ENCODE data around the gene MAPK9. TPM values are rescaled to one million over a fixed set of nuclear protein-coding genes. Genes with fewer than 3 reads are reported as not detected.

MAPK9 gene
- total and polyA plus RNA-seq, 5 donors: 20.1 to 47.4 (median 45.1) TPM

GRCh38 chr5:180333661-180334060 is 41.8 kb upstream of the MAPK9 start:
- H3K4me3 ChIP-seq (ENCODE audit: low read length): no peak overlapping the region
- H3K27ac ChIP-seq (ENCODE audit: low read length): no peak overlapping the region
- H3K9me3 ChIP-seq (ENCODE audit: control insufficient read depth, low read length): no peaks in the 10 kb centered on the region
- peak in 1 of 3 donors; percentile 45 for DNase-seq
- intact Hi-C loops (cut with DNase I): no loop called here
- 68% methylated on average over 4 of the region's 4 CpGs for whole genome bisulfite sequencing
- no peaks in the 10 kb centered on the region for H3K27me3 ChIP-seq (ENCODE audit: control insufficient read depth, insufficient read depth)
- peak in 1 of 2 donors; percentile 30 for ATAC-seq
- H3K4me1 ChIP-seq (ENCODE audit: control insufficient read depth, insufficient read depth, low read length): no peaks in the 10 kb centered on the region

- H3K4me1 ChIP-seq (ENCODE audit: control insufficient read depth, insufficient read depth, low read length): no peaks in the 10 kb centered on the region
- no peaks in the 10 kb centered on the region for H3K9me3 ChIP-seq (ENCODE audit: control insufficient read depth, low read length)
- intact Hi-C loops (cut with DNase I): no loop called here
- no peak overlapping the region for H3K4me3 ChIP-seq (ENCODE audit: low read length)
- no peaks in the 10 kb centered on the region for H3K27me3 ChIP-seq (ENCODE audit: control insufficient read depth, insufficient read depth)
- DNase-seq (no peak), ATAC-seq (no peak)
- H3K27ac ChIP-seq (ENCODE audit: low read length): no peak overlapping the region
- WGBS: 91% methylated on average over 3 of the region's 3 CpGs
Observed at GRCh38 chr5:180332861-180333260, 41.0 kb upstream of the MAPK9 start.

GRCh38 chr5:180332051-180332517 is 40.2 kb upstream of the MAPK9 start:
- 23% methylated on average over 13 of the region's 13 CpGs for WGBS
- no peaks in the 10 kb centered on the region for H3K27me3 ChIP-seq (ENCODE audit: control insufficient read depth, insufficient read depth)
- no peaks in the 10 kb centered on the region for H3K9me3 ChIP-seq (ENCODE audit: control insufficient read depth, low read length)
- H3K27ac ChIP-seq (ENCODE audit: low read length): no peak overlapping the region
- ATAC-seq: no peak
- no peak overlapping the region for H3K4me3 ChIP-seq (ENCODE audit: low read length)
- no peaks in the 10 kb centered on the region for H3K4me1 ChIP-seq (ENCODE audit: control insufficient read depth, insufficient read depth, low read length)
- intact Hi-C loops (cut with DNase I): no loop called here
- DNase-seq: peak in 1 of 3 donors; percentile 68

GRCh38 chr5:180331647-180331950 is 39.7 kb upstream of the MAPK9 start:
- 29% methylated on average over 7 of the region's 7 CpGs for WGBS

GRCh38 chr5:180330810-180331646 is 39.1 kb upstream of the MAPK9 start:
- Histone ChIP-seq H3K27ac (ENCODE audit: low read length) (peak overlapping the region; percentile 65), H3K4me3 (ENCODE audit: low read length) (no peak overlapping the region), H3K9me3 (ENCODE audit: control insufficient read depth, low read length) (no peaks in the 10 kb centered on the region), H3K4me1 (ENCODE audit: control insufficient read depth, insufficient read depth, low read length) (no peaks in the 10 kb centered on the region), H3K27me3 (ENCODE audit: control insufficient read depth, insufficient read depth) (no peaks in the 10 kb centered on the region)
- ATAC-seq (peak; percentile 88 to 93), DNase-seq (peak; percentile 78 to 85 (median 83))
- intact Hi-C loops (cut with DNase I): no loop called here
- WGBS: 41% methylated on average over 16 of the region's 16 CpGs

More at GRCh38 chr5:180331647-180331950, 39.7 kb upstream of the MAPK9 start:
- no peaks in the 10 kb centered on the region for H3K4me1 ChIP-seq (ENCODE audit: control insufficient read depth, insufficient read depth, low read length)
- no peaks in the 10 kb centered on the region for H3K27me3 ChIP-seq (ENCODE audit: control insufficient read depth, insufficient read depth)
- no peaks in the 10 kb centered on the region for H3K9me3 ChIP-seq (ENCODE audit: control insufficient read depth, low read length)
- DNase-seq: no peak
- intact Hi-C loops (cut with DNase I): no loop called here
- ATAC-seq: no peak
- peak overlapping the region; percentile 51 for H3K27ac ChIP-seq (ENCODE audit: low read length)
- no peak overlapping the region for H3K4me3 ChIP-seq (ENCODE audit: low read length)

GRCh38 chr5:180330270-180330648 is 38.4 kb upstream of the MAPK9 start:
- no peaks in the 10 kb centered on the region for H3K27me3 ChIP-seq (ENCODE audit: control insufficient read depth, insufficient read depth)
- 77% methylated on average over 5 of the region's 5 CpGs for WGBS
- no peak for ATAC-seq
- no peak overlapping the region for H3K4me3 ChIP-seq (ENCODE audit: low read length)
- H3K4me1 ChIP-seq (ENCODE audit: control insufficient read depth, insufficient read depth, low read length): no peaks in the 10 kb centered on the region
- no peak overlapping the region for H3K27ac ChIP-seq (ENCODE audit: low read length)
- H3K9me3 ChIP-seq (ENCODE audit: control insufficient read depth, low read length): no peaks in the 10 kb centered on the region
- intact Hi-C loops (cut with DNase I): no loop called here
- DNase-seq: no peak

- Histone ChIP-seq H3K27ac (ENCODE audit: low read length) (no peak overlapping the region), H3K27me3 (ENCODE audit: control insufficient read depth, insufficient read depth) (no peaks in the 10 kb centered on the region), H3K9me3 (ENCODE audit: control insufficient read depth, low read length) (no peaks in the 10 kb centered on the region), H3K4me1 (ENCODE audit: control insufficient read depth, insufficient read depth, low read length) (no peaks in the 10 kb centered on the region), H3K4me3 (ENCODE audit: low read length) (no peak overlapping the region)
- intact Hi-C loops (cut with DNase I): loop anchor here in 1 of 4 donors (10.0 kb wide), 1 partner anchor 205 kb away; no protein-coding TSS in a partner anchor
- ATAC-seq (no peak), DNase-seq (peak in 1 of 3 donors; percentile 16)
- 90% methylated on average over 8 of the region's 8 CpGs for WGBS
Observed at GRCh38 chr5:180329606-180330269, 37.9 kb upstream of the MAPK9 start.

- peak in 1 of 3 donors; percentile 32 for DNase-seq
- 95% methylated on average over 7 of the region's 7 CpGs for WGBS
- intact Hi-C loops (cut with DNase I): loop anchor here in 1 of 4 donors (10.0 kb wide), 1 partner anchor 204 kb away; no protein-coding TSS in a partner anchor
- Histone ChIP-seq H3K4me3 (ENCODE audit: low read length) (no peak overlapping the region), H3K27ac (ENCODE audit: low read length) (no peak overlapping the region), H3K4me1 (ENCODE audit: control insufficient read depth, insufficient read depth, low read length) (no peaks in the 10 kb centered on the region), H3K27me3 (ENCODE audit: control insufficient read depth, insufficient read depth) (no peaks in the 10 kb centered on the region), H3K9me3 (ENCODE audit: control insufficient read depth, low read length) (no peaks in the 10 kb centered on the region)
- ATAC-seq: no peak
Observed at GRCh38 chr5:180329138-180329435, 37.2 kb upstream of the MAPK9 start.

- 69% methylated on average over 31 of the region's 31 CpGs for WGBS
- no peaks in the 10 kb centered on the region for H3K4me1 ChIP-seq (ENCODE audit: control insufficient read depth, insufficient read depth, low read length)
- intact Hi-C loops (cut with DNase I): loop anchor here in 1 of 4 donors (10.0 kb wide), 1 partner anchor 204 kb away; no protein-coding TSS in a partner anchor
- no peaks in the 10 kb centered on the region for H3K27me3 ChIP-seq (ENCODE audit: control insufficient read depth, insufficient read depth)
- no peaks in the 10 kb centered on the region for H3K9me3 ChIP-seq (ENCODE audit: control insufficient read depth, low read length)
- no peak overlapping the region for H3K27ac ChIP-seq (ENCODE audit: low read length)
- peak in 1 of 2 donors; percentile 39 for ATAC-seq
- no peak overlapping the region for H3K4me3 ChIP-seq (ENCODE audit: low read length)
- DNase-seq: peak; percentile 83 to 89 (median 88)
Observed at GRCh38 chr5:180328296-180329137, 36.6 kb upstream of the MAPK9 start.

- ATAC-seq: no peak
- DNase-seq: no peak
- WGBS: 83% methylated on average over 10 of the region's 10 CpGs
- Histone ChIP-seq H3K4me3 (ENCODE audit: low read length) (no peak overlapping the region), H3K27ac (ENCODE audit: low read length) (no peak overlapping the region), H3K9me3 (ENCODE audit: control insufficient read depth, low read length) (no peaks in the 10 kb centered on the region), H3K27me3 (ENCODE audit: control insufficient read depth, insufficient read depth) (no peaks in the 10 kb centered on the region), H3K4me1 (ENCODE audit: control insufficient read depth, insufficient read depth, low read length) (no peaks in the 10 kb centered on the region)
- intact Hi-C loops (cut with DNase I): loop anchor here in 1 of 4 donors (10.0 kb wide), 1 partner anchor 202 kb away; no protein-coding TSS in a partner anchor
Observed at GRCh38 chr5:180326989-180327565, 35.2 kb upstream of the MAPK9 start.

Data from right cardiac atrium (tissue), 5 donors.